Measurements from ENCODE around the gene ANAPC15.
A peak's percentile ranks its signal among the peaks of the same experiment; 100 is the strongest.
"Not testable (repeated sequence)": the region's sequence is repeated elsewhere in the genome, so short reads cannot be mapped to it uniquely, and the experiment has no call there.

Gene ANAPC15

DNA sequence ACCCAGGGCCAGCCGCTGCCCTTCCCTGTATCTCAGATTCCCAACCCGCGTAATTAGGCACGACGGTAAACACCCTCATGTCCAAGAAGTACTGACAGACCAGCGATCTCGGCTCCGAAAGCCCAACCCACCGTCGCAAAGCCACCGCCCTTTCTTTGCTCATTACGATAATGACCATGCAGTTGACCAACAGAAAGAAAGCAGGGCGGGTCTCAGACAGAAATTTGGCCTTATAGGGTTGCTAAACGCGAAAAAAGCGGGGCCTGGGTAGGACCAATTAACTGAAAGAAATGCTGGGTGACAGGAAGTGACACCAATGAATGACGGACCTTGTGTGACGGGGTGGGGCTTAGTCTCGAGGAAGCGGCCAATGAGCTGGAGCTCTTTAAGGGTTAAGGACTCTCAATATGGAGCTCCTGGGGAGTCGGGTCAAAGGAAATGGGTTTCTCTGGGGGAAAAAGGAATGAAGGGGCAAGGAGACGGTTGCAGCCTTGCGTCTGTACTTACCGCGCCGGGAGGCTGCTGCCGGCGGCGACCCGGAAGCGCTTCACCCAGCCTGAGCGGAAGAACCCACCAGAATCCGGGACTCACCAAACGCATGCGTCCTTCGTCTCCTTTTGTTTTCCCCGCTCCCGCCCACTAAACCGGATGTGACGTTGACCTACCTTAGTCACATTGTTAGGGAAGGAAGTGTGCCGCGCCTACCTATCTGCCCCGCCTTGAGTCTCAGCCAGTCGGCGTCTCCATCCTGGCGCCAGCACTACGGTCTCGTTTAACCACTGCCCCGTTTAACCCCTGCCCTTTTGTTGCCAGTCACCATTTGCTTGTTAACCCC, at the start of gene ANAPC15:
Gene ANAPC15, minus strand, starts transcription at position 553 of the 835 bp plus-strand sequence. CDS start 1,419 bp downstream, outside the sequence.
- peak; percentile 97 for DNase-seq

DNA sequence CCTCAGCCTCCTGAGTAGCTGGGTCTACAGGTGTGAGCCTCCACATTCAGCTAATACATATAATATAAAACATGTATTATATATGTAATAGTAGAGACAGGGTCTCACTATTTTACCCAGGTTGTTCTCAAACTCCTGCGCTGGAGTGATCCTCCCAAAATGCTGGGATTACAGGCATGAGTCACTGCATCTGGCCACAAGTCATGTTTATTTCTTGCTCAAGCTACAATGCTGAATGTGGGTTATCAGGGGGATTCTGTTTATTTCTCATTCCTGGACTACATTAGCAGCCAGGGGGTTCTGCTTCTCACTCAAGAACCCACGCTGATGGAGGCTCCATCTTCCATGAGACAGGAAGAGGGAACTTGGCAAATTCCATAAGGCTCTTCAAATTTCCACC, 47.8 kb upstream of the ANAPC15 start:
- DNase-seq, result no peak

DNA sequence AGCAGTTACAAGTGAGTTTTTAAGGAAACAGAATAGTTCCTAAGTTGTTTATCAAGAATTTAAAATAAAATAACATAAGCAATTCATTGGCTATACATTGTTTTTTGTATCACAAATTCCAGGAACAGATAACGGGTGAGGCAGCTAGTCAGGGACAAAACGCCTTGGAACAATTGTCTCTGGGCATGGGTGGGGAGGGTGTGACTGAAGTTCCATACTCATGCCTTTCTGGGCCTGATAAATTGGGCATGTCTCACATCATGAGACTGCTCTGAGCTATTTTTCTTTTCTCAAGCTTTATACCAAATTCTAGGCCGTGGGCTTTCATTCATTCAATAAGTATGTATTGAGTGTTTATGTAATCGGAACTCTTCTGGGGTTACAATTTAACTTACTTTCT, 44.6 kb upstream of the ANAPC15 start:
- no peak for DNase-seq

DNA sequence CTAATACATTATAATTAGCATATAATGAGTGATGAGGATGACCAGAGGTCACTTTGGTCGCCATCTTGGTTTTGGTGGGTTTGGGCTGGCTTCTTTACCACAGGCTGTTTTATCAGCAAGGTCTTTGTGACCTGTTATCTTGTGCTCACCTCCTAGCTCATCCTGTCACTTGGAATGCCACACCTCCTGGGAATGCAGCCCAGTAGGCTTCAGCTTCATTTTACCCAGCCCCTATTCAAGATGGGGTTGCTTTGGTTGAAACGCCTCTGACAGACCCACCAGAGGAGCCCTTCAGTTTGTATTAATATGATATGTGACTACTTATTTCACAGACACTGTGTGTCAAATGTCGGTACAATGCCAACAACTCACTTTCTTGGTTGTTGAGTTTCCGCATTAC, 43.3 kb upstream of the ANAPC15 start:
- no peak for DNase-seq

DNA sequence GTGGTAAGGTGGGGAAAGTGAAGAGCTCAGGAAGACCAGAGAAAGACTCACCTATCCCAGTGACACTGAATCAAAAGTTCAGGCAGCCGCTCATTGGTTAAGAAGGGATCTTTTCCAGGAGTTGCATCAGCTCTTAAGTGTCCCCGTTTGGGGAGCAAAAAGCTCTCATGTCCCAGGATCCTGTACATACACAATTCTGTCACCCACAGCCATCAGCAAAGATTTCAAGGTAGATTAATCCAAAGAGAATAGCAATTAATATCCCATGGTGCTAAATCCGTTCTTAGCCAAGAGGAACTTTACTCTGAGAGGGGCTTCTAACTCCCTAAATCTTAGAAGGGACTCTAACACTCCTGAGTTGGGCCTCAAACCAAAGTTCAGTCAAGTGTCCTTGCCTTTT, 42.3 kb upstream of the ANAPC15 start:
- no peak for DNase-seq

DNA sequence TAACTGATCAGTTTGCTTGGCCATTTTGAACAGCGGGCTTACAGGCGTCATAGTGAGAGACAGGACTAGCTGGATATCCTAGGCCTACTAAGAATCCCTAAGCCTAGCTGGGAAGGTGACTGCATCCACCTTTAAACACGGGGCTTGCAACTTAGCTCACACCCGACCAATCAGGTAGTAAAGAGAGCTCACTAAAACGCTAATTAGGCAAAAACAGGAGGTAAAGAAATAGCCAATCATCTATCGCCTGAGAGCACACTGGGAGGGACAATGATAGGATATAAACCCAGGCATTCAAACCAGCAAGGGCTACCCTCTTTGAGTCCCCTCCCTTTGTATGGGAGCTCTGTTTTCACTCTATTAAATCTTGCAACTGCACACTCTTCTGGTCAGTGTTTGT, 41.4 kb upstream of the ANAPC15 start:
- not testable (repeated sequence) for DNase-seq

DNA sequence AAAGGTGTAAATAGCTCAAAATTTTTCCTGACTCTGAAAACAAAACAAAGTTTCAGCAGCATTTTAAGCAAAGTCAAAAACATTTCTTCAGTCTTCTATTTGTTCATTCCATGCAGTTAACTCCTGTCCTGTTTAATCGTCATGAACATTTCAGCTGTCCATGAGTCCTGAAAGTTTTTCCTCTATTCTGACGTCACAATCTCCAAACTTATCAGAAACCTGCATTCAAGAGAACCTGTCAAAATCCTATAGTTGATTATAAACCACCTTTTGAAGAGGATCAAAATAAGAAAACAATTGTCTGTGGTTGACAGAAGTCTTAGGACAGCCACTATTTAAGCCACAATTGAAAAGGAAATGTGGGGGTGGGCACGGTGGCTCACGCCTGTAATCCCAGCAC, 38.4 kb upstream of the ANAPC15 start:
- DNase-seq, result no peak

DNA sequence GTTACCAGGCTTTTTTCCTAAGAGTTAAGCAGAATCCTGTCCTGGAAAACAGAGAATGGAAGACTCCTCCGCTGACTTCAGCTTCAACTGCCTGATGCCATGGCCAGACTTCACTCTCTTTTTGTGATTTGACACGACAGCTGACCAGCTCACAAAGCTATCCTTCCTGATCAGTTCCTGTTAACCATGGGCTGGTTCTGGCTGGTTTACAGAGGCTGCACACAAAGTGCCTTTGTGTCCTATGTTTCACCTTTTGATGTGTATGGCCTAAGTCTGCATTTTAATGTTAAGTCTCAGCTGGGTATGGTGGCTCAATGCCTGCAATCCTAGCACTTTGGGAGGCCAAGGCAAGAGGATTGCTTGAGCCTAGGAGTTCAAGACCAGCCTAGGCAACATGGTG, 34.1 kb upstream of the ANAPC15 start:
- DNase-seq, result no peak

DNA sequence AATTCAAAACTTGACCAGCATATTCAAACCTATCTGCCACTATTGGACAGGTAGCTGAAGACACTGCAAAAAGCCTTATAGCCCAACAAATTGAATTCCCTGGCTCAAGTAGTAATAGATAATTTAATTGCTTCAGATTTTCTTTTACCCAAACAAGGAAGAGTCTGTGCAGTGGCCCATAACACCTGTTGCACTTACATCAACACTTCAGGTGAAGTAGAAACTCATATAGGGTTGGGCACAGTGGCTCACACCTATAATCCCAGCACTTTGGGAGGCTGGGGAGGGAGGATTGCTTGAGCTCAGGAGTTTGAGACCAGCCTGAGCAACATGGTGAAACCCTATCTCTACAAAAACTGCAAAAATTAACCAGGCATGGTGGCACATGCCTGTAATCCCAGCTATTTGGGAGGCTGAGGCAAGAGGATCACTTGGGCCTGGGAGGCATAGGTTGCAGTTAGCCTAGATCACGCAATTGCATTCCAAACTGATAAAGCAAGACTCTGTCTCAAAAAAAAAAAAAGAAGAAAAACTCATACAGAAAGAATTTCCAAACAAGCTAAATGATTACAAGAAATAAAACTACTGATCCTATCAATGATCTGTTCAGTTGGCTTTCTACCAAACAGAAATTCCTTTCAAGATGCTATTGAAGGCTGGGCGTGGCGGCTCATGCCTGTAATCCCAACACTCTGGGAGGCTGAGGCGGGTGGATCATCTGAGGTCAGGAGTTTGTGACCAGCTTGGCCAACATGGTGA, 32.5 kb upstream of the ANAPC15 start:
- DNase-seq, result no peak

DNA sequence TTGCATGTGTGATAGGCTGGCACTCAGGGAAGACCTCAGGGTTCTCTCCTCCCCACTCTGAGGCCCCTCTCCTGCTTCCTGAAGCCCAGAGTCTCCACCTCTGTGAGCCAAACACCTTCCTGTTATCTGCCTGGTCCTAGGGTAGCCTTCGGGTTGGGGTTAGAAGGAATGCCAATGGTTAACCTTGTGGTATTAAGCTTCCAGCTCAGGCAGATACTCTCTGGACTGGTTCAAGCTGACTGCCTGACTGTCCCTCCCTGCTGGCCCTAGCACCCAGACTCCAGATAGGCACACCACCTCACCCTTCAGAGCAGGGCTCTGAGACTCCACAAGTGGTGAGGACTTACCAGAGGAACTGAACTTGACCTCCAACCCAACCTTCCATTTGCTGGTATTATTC, 30.0 kb upstream of the ANAPC15 start:
- DNase-seq, result not testable (repeated sequence)

DNA sequence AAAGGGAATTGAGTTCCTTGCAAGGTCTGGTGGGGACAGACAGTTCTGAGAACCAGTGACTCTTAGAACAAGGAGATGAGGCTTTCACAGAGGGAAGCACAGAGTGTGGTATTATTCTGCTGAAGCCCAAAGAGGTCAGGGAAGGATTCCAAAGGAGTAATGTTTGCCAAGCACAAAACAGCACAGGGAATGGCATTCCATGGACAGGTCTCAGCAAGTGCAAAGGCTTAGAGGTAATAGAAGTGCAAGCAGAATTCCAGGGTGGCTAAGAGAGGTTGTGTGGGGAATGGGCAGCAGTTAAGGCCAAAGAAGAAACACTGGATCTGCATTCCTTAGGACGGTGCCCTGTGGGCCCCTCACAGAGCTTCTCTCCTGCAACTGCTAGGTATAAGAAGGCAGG, 29.6 kb upstream of the ANAPC15 start:
- DNase-seq, result not testable (repeated sequence)

DNA sequence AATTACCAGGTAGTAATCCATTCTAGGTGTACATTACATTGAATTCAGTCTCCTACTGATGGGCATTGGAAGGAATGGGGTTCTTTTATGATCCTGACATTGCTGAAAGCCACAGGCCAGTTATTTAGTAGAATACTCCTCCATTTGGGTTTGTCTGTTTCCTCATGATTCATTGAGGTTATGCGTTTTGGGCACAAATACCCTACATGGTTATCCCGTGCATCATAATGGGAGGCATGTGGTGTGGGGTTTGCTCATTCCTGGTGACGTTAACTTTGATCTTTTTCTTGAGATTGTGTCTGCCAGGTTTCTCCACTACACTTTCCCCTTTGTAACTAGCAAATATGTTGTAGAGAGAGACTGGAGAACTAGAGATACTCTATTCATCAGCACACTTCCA, 28.6 kb upstream of the ANAPC15 start:
- no peak for DNase-seq

DNA sequence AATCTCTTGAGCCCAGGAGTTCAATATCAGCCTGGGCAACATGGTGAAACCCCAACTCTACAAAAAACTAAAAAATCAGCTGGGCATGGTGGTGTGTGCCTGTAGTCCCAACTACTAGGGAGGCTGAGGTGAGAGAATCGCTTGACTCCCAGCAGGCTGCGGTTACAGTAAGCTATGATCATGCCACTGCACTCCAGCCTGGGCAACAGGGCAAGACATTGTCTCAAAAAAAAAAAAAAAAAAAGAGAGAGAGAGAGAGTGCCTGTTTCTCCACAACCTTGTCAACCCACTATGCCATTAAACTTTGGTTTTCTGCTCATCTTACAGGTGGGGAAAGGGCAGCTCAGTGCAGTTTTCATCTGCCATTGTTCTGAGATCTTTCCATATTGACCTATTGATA, 28.2 kb upstream of the ANAPC15 start:
- DNase-seq, result no peak

DNA sequence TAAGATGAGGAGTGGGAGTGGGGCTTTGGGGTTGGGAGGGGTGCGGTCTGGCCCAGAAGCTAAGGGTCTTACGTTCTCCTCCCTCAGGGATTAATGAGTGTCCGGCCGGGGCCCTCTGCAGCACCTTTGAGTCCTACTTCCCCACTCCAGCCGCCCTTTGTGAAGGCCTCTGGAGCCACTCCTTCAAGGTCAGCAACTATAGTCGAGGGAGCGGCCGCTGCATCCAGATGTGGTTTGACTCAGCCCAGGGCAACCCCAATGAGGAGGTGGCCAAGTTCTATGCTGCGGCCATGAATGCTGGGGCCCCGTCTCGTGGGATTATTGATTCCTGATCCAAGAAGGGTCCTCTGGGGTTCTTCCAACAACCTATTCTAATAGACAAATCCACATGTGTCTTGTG, 27.0 kb upstream of the ANAPC15 start:
- no peak for DNase-seq

DNA sequence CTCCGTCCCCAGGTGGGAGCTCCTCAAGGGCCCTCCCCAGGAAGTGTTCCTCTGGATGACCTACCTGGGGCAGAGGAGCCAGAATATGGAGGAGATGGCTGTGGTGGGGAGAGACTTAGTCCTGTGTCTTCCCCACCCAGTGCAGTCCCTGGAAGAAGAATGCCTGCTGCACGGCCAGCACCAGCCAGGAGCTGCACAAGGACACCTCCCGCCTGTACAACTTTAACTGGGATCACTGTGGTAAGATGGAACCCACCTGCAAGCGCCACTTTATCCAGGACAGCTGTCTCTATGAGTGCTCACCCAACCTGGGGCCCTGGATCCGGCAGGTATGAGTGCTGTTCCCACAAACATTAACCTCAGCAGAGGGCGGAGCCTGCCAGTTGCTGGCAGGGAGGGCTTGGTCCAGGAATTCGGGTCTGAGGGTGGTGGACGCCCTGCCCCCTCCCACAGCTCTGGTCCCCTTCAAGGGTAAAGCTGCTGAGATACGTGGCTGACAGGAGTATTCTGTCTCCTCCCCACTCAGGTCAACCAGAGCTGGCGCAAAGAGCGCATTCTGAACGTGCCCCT, 26.4 kb upstream of the ANAPC15 start:
- DNase-seq, result no peak

DNA sequence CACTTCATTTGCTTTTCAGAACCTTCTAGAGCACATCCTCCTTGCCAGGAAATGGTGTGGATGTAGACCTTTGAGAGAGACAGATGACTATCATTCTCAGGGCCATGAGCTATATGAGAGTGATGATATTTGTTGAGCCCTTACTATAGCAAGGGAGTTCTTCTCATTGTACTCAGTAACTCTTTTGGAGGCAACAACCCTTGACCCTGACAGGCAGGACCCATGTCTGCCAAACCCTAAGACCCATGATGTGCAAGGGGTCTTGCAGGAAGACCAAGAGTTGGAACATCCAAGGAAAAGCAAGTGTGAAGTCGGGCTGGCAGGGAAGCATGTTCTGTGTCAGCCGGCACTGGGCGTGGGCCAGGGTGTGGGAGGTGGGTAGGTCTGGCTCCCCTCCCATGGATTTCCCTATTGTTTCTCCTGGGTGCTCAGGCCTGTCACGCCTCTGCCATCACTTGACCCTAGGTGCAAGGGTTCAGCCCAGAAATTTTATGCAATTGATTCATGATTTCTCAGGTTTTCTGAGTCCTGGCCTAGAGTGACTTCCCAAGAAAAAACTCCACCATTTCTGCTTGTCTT, 24.3 kb upstream of the ANAPC15 start:
- no peak for DNase-seq

DNA sequence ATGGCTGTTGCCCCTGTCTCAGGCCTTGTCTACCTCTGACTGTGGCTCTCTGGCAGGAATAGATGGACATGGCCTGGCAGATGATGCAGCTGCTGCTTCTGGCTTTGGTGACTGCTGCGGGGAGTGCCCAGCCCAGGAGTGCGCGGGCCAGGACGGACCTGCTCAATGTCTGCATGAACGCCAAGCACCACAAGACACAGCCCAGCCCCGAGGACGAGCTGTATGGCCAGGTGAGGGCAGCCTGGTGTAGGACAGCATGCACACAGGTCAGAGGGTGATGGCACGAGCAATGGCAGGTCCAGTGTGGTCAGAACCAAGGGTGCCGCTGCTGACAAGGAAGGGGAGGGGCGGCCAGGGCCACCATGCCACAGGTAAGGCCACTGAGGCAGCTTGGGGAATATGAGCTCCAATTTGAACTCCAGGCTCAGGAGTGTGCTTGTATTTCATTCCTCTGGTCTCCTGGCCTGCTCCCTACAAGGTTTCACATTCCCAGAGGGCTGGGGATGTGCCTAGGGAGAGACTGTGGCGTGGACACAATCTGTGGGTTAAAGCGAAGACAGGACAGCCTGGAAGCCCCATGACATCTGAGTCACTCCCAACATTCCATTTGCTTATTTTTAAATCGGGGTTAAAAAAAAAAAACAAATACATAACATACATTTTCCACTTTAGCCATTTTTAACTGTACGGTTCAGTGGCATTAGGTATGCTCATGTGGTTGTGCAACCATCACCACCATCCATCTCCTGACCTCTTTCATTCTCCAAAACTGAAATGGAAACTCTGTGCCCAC, 23.6 kb upstream of the ANAPC15 start:
- DNase-seq, result no peak

DNA sequence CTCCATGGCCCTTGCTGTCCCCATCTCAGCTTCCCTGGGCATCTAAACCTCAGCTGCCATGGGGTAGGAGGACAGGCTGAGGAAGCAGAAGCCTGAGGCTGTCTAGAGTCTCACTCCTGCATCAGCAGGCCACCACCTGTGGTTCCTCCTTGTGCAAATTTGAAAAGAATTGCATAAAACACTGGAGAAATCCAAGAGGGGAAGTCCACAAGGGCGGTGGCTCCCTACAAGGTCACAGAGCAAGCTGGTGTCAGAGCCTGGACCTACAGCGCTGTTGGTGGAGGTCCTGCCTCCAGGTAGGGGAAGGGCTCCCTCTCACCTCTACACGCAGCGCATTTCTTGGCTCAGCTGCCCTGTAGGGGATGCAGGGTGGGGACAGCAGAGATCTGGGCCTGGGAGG, 23.0 kb upstream of the ANAPC15 start, which contains the start of gene FOLR3:
Gene FOLR3, plus strand, starts transcription at position 253 of the 400 bp plus-strand sequence. CDS start 228 bp downstream, outside the sequence.
- not testable (repeated sequence) for DNase-seq

DNA sequence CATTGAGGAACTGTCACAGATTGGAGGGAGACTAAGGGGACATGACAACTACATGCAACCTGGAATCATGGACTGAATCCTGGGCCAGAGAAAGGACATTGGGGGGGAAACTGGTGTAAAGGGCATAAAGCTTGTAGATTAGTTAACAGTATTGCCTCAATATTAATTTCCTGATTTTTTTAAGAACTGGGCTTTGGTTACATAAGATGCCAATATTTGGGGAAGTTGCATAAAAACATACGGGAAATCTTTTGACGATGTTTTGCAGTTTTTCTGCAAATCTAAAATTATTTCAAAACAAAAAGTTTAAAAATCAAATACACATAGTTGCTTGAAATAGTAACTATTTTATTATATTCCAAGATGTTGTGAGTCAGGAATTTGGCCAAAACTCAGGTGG, 20.2 kb upstream of the ANAPC15 start:
- DNase-seq, result no peak

DNA sequence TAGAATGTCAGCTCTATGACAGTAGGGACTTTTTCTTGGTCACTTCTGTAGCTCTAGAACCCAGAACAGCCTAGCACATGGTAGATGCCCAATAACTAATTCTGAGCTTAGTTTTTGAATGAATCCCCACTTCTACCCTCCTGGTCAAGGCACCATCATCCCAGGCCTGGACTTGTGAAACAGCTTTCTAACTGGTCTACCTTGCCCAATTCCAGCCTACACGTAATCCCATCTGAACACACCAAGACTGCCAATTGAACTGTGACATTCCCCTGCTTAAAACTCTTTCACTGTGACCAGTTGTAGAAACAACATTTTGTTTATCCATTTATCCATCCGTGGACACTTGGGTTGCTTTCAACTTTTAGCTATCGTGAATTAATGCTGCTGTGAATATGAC, 16.9 kb upstream of the ANAPC15 start:
- DNase-seq, result no peak

DNA sequence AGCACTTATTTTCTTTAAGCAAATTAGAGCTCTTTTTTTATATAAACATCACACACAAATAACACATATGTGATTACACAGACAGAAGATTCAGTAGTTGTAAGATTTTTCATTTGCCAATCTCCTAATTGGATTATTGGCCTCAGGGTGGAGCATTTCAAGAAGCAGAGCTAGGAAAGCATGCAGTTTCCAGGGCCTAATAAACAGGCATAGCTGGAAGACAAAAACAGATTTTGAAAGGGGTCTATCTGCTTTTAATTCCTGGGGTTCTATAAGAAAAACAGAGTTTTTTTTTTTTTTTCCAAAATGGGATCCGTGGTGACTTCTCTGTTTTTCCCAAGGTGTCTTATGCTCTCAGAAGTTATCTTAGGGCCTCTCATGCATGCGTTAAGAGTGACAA, 15.4 kb upstream of the ANAPC15 start:
- DNase-seq, result no peak

DNA sequence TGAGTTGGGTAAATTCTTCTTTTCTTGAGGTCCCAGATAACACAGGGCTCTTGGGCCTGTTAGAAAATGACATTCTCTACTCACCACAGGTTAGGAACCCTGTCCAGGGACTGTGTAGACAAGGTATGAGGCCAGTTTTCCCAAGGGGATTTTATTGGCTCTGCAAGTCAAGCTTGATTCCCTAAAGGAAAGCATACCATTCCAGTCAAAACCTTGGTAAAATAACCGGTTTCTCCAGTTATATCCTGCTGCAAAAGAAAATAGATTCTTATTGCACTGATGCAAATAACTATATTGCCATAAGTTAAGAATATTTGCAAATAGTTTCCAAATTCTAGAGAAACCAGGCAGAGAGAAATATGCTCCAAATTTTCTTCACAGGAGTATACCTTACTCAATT, 13.5 kb upstream of the ANAPC15 start:
- DNase-seq, result no peak

DNA sequence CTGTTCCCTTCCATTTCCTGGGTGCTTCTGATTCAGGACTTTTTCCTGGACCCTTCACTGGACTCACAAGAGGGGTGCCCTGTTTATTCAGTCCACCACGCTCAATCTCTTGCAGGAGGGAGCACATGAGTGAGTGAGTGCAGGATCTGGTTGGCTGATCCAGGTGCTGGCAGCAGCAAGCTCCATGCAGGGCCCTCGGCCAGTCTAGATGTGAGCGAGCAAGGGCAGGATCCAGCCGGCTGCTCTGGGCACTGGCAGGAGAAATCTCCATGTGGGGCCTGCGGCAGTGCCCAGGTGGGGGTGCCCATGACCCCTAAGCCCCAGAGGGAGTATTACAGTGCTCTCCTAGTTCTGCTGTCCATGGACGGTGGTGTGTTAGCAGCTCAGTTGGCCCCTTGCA, 11.6 kb upstream of the ANAPC15 start:
- no peak for DNase-seq
